Thyroid gland (tissue), 4 donors: ENCODE data around the gene TFF2. TPM values are rescaled to one million over a fixed set of nuclear protein-coding genes. Genes with fewer than 3 reads are reported as not detected.

Experiments
- DNase-seq, 2 donors: peaks; one replicate each; pipeline ENCODE4 v3.0.0-alpha.2; 2019
- H3K27ac ChIP-seq, 3 donors: fragments of 200-600 bp; sonication (generic); 1 replicate in 2 of 3; 2 replicates in 1 of 3; pipeline ENCODE4 v1.5.1; 2016 to 2019; ENCODE audit warnings: mild to moderate bottlenecking in 1 of 3, moderate library complexity in 1 of 3
- H3K27me3 ChIP-seq: fragments of 200-600 bp; sonication (generic); one replicate; pipeline ENCODE4 v1.5.1; 2019
- H3K36me3 ChIP-seq, 2 donors: fragments of 200-600 bp; sonication (generic); one replicate each; pipeline ENCODE4 v1.5.1; 2016 to 2019
- H3K4me1 ChIP-seq, 2 donors: fragments of 200-600 bp; sonication (generic); one replicate each; pipeline ENCODE4 v1.5.1; 2017 to 2019
- H3K4me3 ChIP-seq, 3 donors: fragments of 200-600 bp; sonication (generic); replicated peaks in 1 of 3; 1 replicate in 2 of 3; 2 replicates in 1 of 3; pipeline ENCODE4 v1.5.1; 2016; ENCODE audit warnings: mild to moderate bottlenecking in 1 of 3
- H3K9me3 ChIP-seq: fragments of 200-600 bp; sonication (generic); one replicate; pipeline ENCODE4 v1.5.1; 2017
- CTCF ChIP-seq, 6 experiments: fragments of 200-600 bp in 3 of 6; fragments of 450-650 bp in 3 of 6; sonication (generic) in 3 of 6; IDR thresholded peaks; one replicate each; pipeline ENCODE4 v1.5.1; 2016 to 2019; ENCODE audit warnings: antibody characterized with exemption in 6 of 6, mild to moderate bottlenecking in 2 of 6, inconsistent platforms in 1 of 6, moderate library complexity in 1 of 6
- POLR2A ChIP-seq, 2 donors: fragments of 450-650 bp; IDR thresholded peaks; one replicate each; pipeline ENCODE4 v1.6.1; 2017; ENCODE audit warnings: antibody characterized with exemption in 2 of 2, mild to moderate bottlenecking in 2 of 2, moderate library complexity in 1 of 2
- WGBS, 2 donors: methylation state at CpG; one replicate each; pipeline ENCODE4 v1.1.5; 2017; 5-methylcytosine and 5-hydroxymethylcytosine counted together
- intact Hi-C: fragments of 100-400 bp; cut with DNase I; formaldehyde crosslinking; loops from one replicate; pipeline ENCODE4 v1.15.1; 2023
- total RNA-seq, 4 donors: library from RNA; depleted of rRNA; stranded (reverse); fragments of >200 nt; gene quantifications; one replicate each; pipeline ENCODE4 v1.2.3, GENCODE V29; 2016

The TFF2 gene
- total RNA-seq, 4 donors from 2014 or later, result 2.5 to 14.3 TPM; not detected in 2

GRCh38 chr21:42310411-42311001 lies 40.3 kb downstream of the TFF2 start:
- whole genome bisulfite sequencing, 2 donors, result 71 to 76% methylated on average over 11 to 12 of the region's 12 CpGs
- TF ChIP-seq CTCF (IDR thresholded peaks at IDR 0.05) (no peak), POLR2A (IDR thresholded peaks at IDR 0.05) (peak in 1 of 2 donors; percentile 54)
- Histone ChIP-seq H3K9me3 (no peaks in the 10 kb centered on the region), H3K36me3 (peaks cover 0 to 8% of the 10 kb centered on the region in 2 donors), H3K4me1 (peaks cover 30 to 49% of the 10 kb centered on the region in 2 donors), H3K27me3 (no peaks in the 10 kb centered on the region), H3K4me3 (no peak overlapping the region), H3K27ac (peak overlapping the region in 2 of 3 donors; percentile 92 to 95)
- intact Hi-C loops, result loop anchor here (10.0 kb wide), 1 partner anchor 74 kb away; no protein-coding TSS in a partner anchor
- DNase-seq, result peak; percentile 33 to 59

GRCh38 chr21:42309753-42310213 lies 41.0 kb downstream of the TFF2 start:
- H3K27me3 ChIP-seq, result no peaks in the 10 kb centered on the region
- TF ChIP-seq CTCF (IDR thresholded peaks at IDR 0.05) (peak; percentile 70 to 93 (median 81)), POLR2A (IDR thresholded peaks at IDR 0.05) (no peak)
- H3K4me3 ChIP-seq, result no peak overlapping the region
- peaks cover 0 to 8% of the 10 kb centered on the region in 2 donors for H3K36me3 ChIP-seq
- peaks cover 29 to 42% of the 10 kb centered on the region in 2 donors for H3K4me1 ChIP-seq
- H3K27ac ChIP-seq, result peak overlapping the region; percentile 51 to 95 (median 71)
- DNase-seq, result peak; percentile 70 to 79
- H3K9me3 ChIP-seq, result no peaks in the 10 kb centered on the region
- intact Hi-C loops, result loop anchor here (5.0 to 10.0 kb wide), 2 partner anchors 75 to 138 kb away; no protein-coding TSS in a partner anchor
- 12 to 41% methylated on average over 4 to 5 of the region's 22 CpGs for WGBS, 2 donors

DNA sequence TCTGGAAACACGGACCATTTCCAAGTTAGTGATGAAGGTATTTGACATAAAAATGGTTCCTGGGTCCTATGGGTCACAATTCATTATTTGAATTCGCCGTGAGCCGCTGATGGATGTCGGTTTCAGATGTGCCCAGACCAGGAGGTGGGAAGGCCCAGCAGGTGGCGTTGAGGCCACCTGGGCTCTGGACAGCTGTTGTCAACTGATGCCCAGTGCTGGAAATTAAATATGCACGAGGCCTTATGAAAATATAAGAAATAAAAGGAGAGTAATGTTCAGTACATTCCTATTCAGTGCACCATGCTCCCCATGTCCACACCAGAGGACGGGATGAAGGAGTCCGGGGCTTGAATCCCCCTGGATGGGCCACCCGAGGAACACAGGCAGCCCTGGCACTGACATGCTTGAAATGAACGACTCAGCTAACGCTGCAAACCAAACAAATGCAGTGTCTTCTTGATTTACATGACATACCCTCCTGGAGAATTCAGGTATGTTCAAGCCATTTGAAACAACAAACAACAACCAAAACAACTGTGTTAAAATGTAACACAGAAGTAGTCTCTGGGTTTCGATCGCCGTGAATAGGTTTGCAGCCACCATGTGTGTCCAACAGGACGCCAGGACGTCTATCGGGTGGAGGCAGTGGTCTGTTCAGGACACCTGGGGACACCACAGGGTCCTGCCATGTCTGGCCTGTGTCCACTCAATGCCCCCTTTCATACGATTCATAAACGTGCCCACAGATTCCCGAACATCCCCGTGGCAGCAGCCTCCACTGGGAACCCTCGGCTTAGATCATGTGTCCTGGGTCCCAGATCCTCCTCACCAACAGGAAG lies 41.7 kb downstream of the TFF2 start:
- Histone ChIP-seq H3K27me3 (no peaks in the 10 kb centered on the region), H3K4me3 (no peak overlapping the region), H3K9me3 (no peaks in the 10 kb centered on the region), H3K27ac (peak overlapping the region in 2 of 3 donors; percentile 71 to 95), H3K36me3 (peaks cover 0 to 8% of the 10 kb centered on the region in 2 donors), H3K4me1 (peaks cover 29 to 36% of the 10 kb centered on the region in 2 donors)
- TF ChIP-seq POLR2A (IDR thresholded peaks at IDR 0.05) (no peak), CTCF (IDR thresholded peaks at IDR 0.05) (no peak)
- no peak for DNase-seq
- WGBS, 2 donors, result 53 to 58% methylated on average over 18 to 23 of the region's 23 CpGs
- intact Hi-C loops, result loop anchor here (5.0 kb wide), 1 partner anchor 138 kb away; no protein-coding TSS in a partner anchor

DNA sequence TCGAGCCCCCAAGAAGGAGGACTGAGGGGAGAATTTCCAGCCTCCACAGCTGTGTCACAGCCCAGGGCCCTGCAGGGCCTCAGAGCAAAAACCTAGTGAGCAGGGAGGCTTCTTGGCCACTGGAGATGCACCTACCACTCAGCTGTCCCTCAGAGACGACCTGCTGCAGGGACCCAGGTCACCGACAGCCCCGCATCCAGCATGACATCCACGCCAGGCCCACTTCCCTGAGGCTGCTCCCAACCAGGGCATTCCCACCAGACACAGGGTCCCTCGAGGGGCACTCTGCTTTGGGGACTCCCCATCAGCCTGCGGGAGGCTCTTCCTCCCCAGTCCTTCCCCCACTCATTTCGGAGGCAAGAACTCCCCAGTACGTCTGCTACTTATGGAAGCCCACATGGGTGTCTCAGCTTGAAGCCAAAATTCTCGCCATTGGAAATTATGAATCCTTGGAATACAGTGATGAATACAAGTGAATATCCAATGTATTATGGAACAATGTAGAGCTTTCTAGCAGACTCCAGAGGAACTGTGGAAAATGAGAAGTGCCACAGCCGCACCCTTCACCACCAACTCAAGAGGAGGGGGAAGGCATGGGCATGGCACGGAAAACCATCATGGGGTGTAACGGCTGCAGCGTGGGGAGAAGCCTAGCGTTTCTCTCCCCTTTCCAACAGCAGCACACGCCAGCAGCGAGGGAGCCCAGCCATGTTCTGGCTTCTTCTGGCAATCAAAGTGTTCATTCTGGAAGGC lies 42.5 kb downstream of the TFF2 start:
- no peak overlapping the region for H3K27ac ChIP-seq
- H3K36me3 ChIP-seq, result peaks cover 0 to 8% of the 10 kb centered on the region in 2 donors
- 83 to 92% methylated on average over 17 of the region's 17 CpGs for WGBS, 2 donors
- H3K9me3 ChIP-seq, result no peaks in the 10 kb centered on the region
- H3K4me1 ChIP-seq, result peaks cover 29 to 30% of the 10 kb centered on the region in 2 donors
- no peaks in the 10 kb centered on the region for H3K27me3 ChIP-seq
- intact Hi-C loops, result loop anchor here (5.0 kb wide), 1 partner anchor 139 kb away; no protein-coding TSS in a partner anchor
- DNase-seq, result no peak
- H3K4me3 ChIP-seq, result no peak overlapping the region
- TF ChIP-seq POLR2A (IDR thresholded peaks at IDR 0.05), result no peak
- TF ChIP-seq CTCF (IDR thresholded peaks at IDR 0.05), result no peak
